Measurements from ENCODE around the gene PILRA.
"Not testable (repeated sequence)": the region's sequence is repeated elsewhere in the genome, so short reads cannot be mapped to it uniquely, and the experiment has no call there.

PILRA gene

GRCh38 chr7:100358027-100358856, 15.0 kb upstream of the PILRA start, which contains the start of gene PILRB:
Gene PILRB, plus strand, starts transcription at chr7:100358117. Its CDS starts 186 bp downstream, at chr7:100358303.
- FAIRE-seq = no peak

GRCh38 chr7:100358857-100359212, 14.5 kb upstream of the PILRA start:
- no peak for FAIRE-seq

- FAIRE-seq = no peak
Observed at GRCh38 chr7:100360135-100360854, 13.0 kb upstream of the PILRA start.

- FAIRE-seq = no peak
Observed at GRCh38 chr7:100363098-100363497, 10.2 kb upstream of the PILRA start.

GRCh38 chr7:100363797-100364196, 9.5 kb upstream of the PILRA start:
- FAIRE-seq = not testable (repeated sequence)

- no peak for FAIRE-seq
Observed at GRCh38 chr7:100364480-100364879, 8.8 kb upstream of the PILRA start.

GRCh38 chr7:100365998-100366367, 7.3 kb upstream of the PILRA start:
- FAIRE-seq = not testable (repeated sequence)

- no peak for FAIRE-seq
Observed at GRCh38 chr7:100366411-100367250, 6.7 kb upstream of the PILRA start.

- no peak for FAIRE-seq
Observed at GRCh38 chr7:100367251-100367620, 6.1 kb upstream of the PILRA start.

- FAIRE-seq = no peak
Observed at GRCh38 chr7:100367676-100368613, 5.3 kb upstream of the PILRA start.

- FAIRE-seq = no peak
Observed at GRCh38 chr7:100369105-100369504, 4.2 kb upstream of the PILRA start.

- FAIRE-seq = no peak
Observed at GRCh38 chr7:100370303-100370702, 3.0 kb upstream of the PILRA start.

GRCh38 chr7:100370746-100371145, 2.5 kb upstream of the PILRA start:
- FAIRE-seq = no peak

GRCh38 chr7:100371561-100372171, 1.6 kb upstream of the PILRA start:
- no peak for FAIRE-seq

- no peak for FAIRE-seq
Observed at GRCh38 chr7:100372256-100372655, 1.0 kb upstream of the PILRA start.

GRCh38 chr7:100372694-100373093, 593 bp upstream of the PILRA start:
- no peak for FAIRE-seq

- FAIRE-seq = not testable (repeated sequence)
Observed at GRCh38 chr7:100373870-100374598, 747 bp downstream of the PILRA start.

GRCh38 chr7:100374601-100375000, 1.3 kb downstream of the PILRA start:
- FAIRE-seq = no peak

GRCh38 chr7:100376066-100376465, 2.8 kb downstream of the PILRA start:
- FAIRE-seq = no peak

GRCh38 chr7:100378114-100378755, 4.9 kb downstream of the PILRA start:
- FAIRE-seq = no peak

GRCh38 chr7:100380196-100380595, 6.9 kb downstream of the PILRA start:
- FAIRE-seq = no peak
